Measurements from ENCODE around the gene KCNA10.
A peak's percentile ranks its signal among the peaks of the same experiment; 100 is the strongest.

Gene KCNA10

DNA sequence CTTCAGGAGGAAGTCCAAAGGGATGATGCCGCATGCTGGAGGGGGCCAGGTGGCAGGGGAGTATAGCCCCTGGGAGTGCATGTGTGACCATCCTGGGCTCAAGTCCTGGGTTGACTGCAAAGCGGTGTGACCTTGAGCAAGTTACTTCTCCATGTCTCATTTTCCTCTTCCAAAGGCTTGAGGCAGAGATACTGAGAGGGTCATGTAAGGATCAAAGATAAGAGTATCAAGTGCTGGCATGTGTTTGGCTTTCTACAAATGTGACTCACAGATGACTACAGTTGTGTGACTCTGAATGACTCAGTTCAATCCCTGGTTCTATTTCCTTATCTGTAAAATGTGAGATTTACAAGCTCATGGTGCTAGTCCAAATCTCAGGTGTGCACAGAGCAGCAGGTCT is 41.9 kb downstream of the KCNA10 start:
- peak; percentile 87 for DNase-seq (ENCODE audit: low spot score)

DNA sequence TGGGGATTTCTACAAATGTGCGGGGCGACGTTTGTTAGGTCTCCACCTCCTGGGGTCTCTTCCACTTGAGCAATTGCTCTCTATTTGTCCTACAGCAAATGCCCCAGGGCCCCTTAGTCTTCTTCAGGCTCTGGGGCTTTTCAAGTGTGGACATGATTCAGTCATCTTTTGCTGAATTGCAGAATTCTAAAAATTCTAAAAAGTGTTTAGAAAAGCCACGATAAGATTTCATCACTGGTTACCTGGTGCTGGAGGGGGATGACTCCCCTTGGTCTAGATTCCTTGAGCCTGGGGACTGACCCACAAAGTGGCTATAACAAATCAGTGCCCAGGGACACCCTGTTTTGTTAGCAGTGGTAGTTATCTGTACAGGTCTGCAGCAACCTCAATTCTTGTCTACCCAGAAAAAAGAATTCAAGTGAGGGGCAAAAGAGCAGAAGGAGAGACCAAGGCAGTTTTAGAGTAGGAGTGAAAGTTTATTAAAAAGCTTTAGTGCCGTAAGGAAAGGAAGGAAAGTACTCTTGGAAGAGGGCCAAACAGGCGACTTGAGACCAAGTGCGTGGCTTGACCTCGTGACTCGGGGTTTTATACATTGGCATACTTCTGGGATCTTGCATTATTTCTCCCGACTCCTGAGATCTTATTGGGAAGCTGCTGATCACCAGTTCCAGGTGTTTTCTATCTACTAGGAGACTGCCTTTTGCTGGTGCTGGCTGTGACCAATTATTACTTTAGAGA is 42.8 kb downstream of the KCNA10 start:
- no peak for DNase-seq (ENCODE audit: low spot score)

- peak; percentile 11 for DNase-seq (ENCODE audit: low spot score)
Measured at GRCh38 chr1:110475362-110476027, 43.5 kb downstream of the KCNA10 start.

- DNase-seq (ENCODE audit: low spot score): no peak
Measured at GRCh38 chr1:110474444-110474843, 44.5 kb downstream of the KCNA10 start.

GRCh38 chr1:110472546-110472945 is 46.4 kb downstream of the KCNA10 start:
- DNase-seq (ENCODE audit: low spot score): no peak

GRCh38 chr1:110471131-110471530 is 47.8 kb downstream of the KCNA10 start:
- DNase-seq (ENCODE audit: low spot score): no peak
